HG03558 (cell line): ENCODE data around the gene ENPP4.
A peak's percentile ranks its signal among the peaks of the same experiment; 100 is the strongest.
"Not testable (repeated sequence)": the region's sequence is repeated elsewhere in the genome, so short reads cannot be mapped to it uniquely, and the experiment has no call there.

Experiments
- ATAC-seq: cut with Tn5 transposase; IDR thresholded peaks from one replicate; pipeline ENCODE4 v1.9.1; 2021; ENCODE audit warnings: moderate number of reproducible peaks; ENCODE audit not compliant: unreplicated experiment; ENCODE audit errors: extremely low read depth

Gene ENPP4

GRCh38 chr6:46129629-46130511 is at the start of gene ENPP4:
Gene ENPP4, plus strand, starts transcription at chr6:46129989. Its CDS starts 9,595 bp downstream, at chr6:46139584.
- ATAC-seq = peak; percentile 96

- ATAC-seq = no peak
These were observed 49.7 kb upstream of the ENPP4 start for GRCh38 chr6:46080111-46080510.

GRCh38 chr6:46085688-46086087 is 44.1 kb upstream of the ENPP4 start:
- ATAC-seq = not testable (repeated sequence)

GRCh38 chr6:46090115-46091079 is 39.4 kb upstream of the ENPP4 start:
- ATAC-seq = no peak

GRCh38 chr6:46091080-46091478 is 38.7 kb upstream of the ENPP4 start:
- ATAC-seq = no peak

GRCh38 chr6:46095251-46095650 is 34.5 kb upstream of the ENPP4 start:
- no peak for ATAC-seq

GRCh38 chr6:46097366-46097765 is 32.4 kb upstream of the ENPP4 start:
- no peak for ATAC-seq

GRCh38 chr6:46098678-46099077 is 31.1 kb upstream of the ENPP4 start:
- ATAC-seq = no peak

GRCh38 chr6:46099952-46100351 is 29.8 kb upstream of the ENPP4 start:
- ATAC-seq = no peak

- ATAC-seq = no peak
These were observed 27.7 kb upstream of the ENPP4 start for GRCh38 chr6:46102123-46102522.

- no peak for ATAC-seq
These were observed 26.2 kb upstream of the ENPP4 start for GRCh38 chr6:46103441-46104115.

- ATAC-seq = no peak
These were observed 25.6 kb upstream of the ENPP4 start for GRCh38 chr6:46104209-46104608.

- ATAC-seq = no peak
These were observed 24.2 kb upstream of the ENPP4 start for GRCh38 chr6:46105568-46105967.

GRCh38 chr6:46113370-46113769 is 16.4 kb upstream of the ENPP4 start:
- no peak for ATAC-seq

- ATAC-seq = no peak
These were observed 14.2 kb upstream of the ENPP4 start for GRCh38 chr6:46115634-46116033.

GRCh38 chr6:46116289-46116688 is 13.5 kb upstream of the ENPP4 start:
- ATAC-seq = no peak

- ATAC-seq = no peak
These were observed 11.6 kb upstream of the ENPP4 start for GRCh38 chr6:46118157-46118556.

GRCh38 chr6:46118836-46119235 is 11.0 kb upstream of the ENPP4 start:
- ATAC-seq = no peak

- ATAC-seq = not testable (repeated sequence)
These were observed 10.1 kb upstream of the ENPP4 start for GRCh38 chr6:46119679-46120078.

- ATAC-seq = no peak
These were observed 1.3 kb upstream of the ENPP4 start for GRCh38 chr6:46128476-46128875.

GRCh38 chr6:46129291-46129628 is 529 bp upstream of the ENPP4 start:
- no peak for ATAC-seq
